PC-9 (cell line): ENCODE results near the gene CALD1. TPM values are rescaled to one million over a fixed set of nuclear protein-coding genes. Genes with fewer than 3 reads are reported as not detected.

Experiments
- BruUV-seq: library from RNA; stranded (reverse); fragments of 400-500 nt; replicated peaks from 2 replicates; lab custom pipeline; 2021; lab: Mats Ljungman, UMichigan
- CTCF ChIA-PET: fragments of 300-600 bp; sonication (Branson Sonifier 250); formaldehyde crosslinking; loops from one replicate; lab custom pipeline; 2022; ENCODE audit warnings: antibody characterized with exemption; lab: Charles Lee
- POLR2A ChIA-PET: fragments of 300-600 bp; sonication (Branson Sonifier 250); formaldehyde crosslinking; loops from one replicate; lab custom pipeline; 2022; ENCODE audit warnings: antibody characterized with exemption; ENCODE audit not compliant: unreplicated experiment; lab: Charles Lee
- DNase-seq, 2 experiments: peaks; one replicate each; pipeline versions ENCODE4 v3.0.0 to v3.0.0-alpha.2; 2015 to 2022; ENCODE audit warnings: mixed read lengths in 1 of 2
- H2AFZ ChIP-seq: fragments of 200-600 bp; sonication (generic); 2 replicates; pipeline ENCODE4 v1.8.1; 2017; ENCODE audit warnings: antibody characterized with exemption
- H3F3A ChIP-seq: fragments of 200-600 bp; sonication (generic); 2 replicates; pipeline ENCODE4 v1.8.1; 2017; ENCODE audit warnings: antibody characterized with exemption, mild to moderate bottlenecking, low read depth; ENCODE audit not compliant: insufficient read depth
- H3K27ac ChIP-seq: fragments of 200-600 bp; sonication (generic); 2 replicates; pipeline ENCODE4 v1.6.1; 2016; ENCODE audit warnings: mixed run types
- H3K27me3 ChIP-seq: fragments of 200-600 bp; sonication (generic); 2 replicates; pipeline ENCODE4 v1.6.1; 2016; ENCODE audit warnings: low read depth, mixed run types; ENCODE audit not compliant: insufficient read depth
- H3K36me3 ChIP-seq: fragments of 200-600 bp; sonication (generic); 2 replicates; pipeline ENCODE4 v1.6.1; 2016; ENCODE audit warnings: low read depth, mixed run types
- H3K4me1 ChIP-seq: fragments of 200-600 bp; sonication (generic); replicated peaks from 2 replicates; pipeline ENCODE4 v1.6.1; 2016; ENCODE audit warnings: mixed run types; ENCODE audit not compliant: insufficient read depth
- H3K4me2 ChIP-seq: fragments of 200-600 bp; sonication (generic); 2 replicates; pipeline ENCODE4 v1.6.1; 2017; ENCODE audit warnings: mixed run types
- H3K4me3 ChIP-seq: fragments of 200-600 bp; sonication (generic); 2 replicates; pipeline ENCODE4 v1.6.1; 2016; ENCODE audit warnings: mixed run types
- H3K79me2 ChIP-seq: fragments of 200-600 bp; sonication (generic); 2 replicates; pipeline ENCODE4 v1.6.1; 2017; ENCODE audit warnings: low read depth, mixed run types
- H3K9me2 ChIP-seq: fragments of 200-600 bp; sonication (generic); 2 replicates; pipeline ENCODE4 v1.8.1; 2017; ENCODE audit warnings: mild to moderate bottlenecking; ENCODE audit not compliant: insufficient read depth
- H3K9me3 ChIP-seq: fragments of 200-600 bp; sonication (generic); 2 replicates; pipeline ENCODE4 v1.8.1; 2016; ENCODE audit warnings: low read depth; ENCODE audit not compliant: insufficient read depth
- H4K20me1 ChIP-seq: fragments of 200-600 bp; sonication (generic); 2 replicates; pipeline ENCODE4 v1.8.1; 2017; ENCODE audit not compliant: insufficient read depth
- CTCF ChIP-seq: fragments of 200-600 bp; sonication (generic); conservative IDR thresholded peaks from 2 replicates; pipeline ENCODE4 v1.6.1; 2017; ENCODE audit warnings: mixed run types, antibody characterized with exemption, mild to moderate bottlenecking, moderate library complexity
- EZH2 ChIP-seq: fragments of 200-600 bp; sonication (generic); IDR thresholded peaks from 2 replicates; pipeline ENCODE4 v1.8.0; 2017; ENCODE audit warnings: antibody characterized with exemption, low read depth
- intact Hi-C: fragments of 100-400 bp; cut with micrococcal nuclease; formaldehyde crosslinking; loops from one replicate; pipeline ENCODE4 v1.10.0; 2022; ENCODE audit not compliant: unreplicated experiment
- total RNA-seq: library from RNA; stranded (reverse); gene quantifications from 2 replicates; pipeline ENCODE4 v1.2.3, GENCODE V29; 2021

The CALD1 gene
- total RNA-seq, 1 experiment from 2014 or later = 84.4 TPM

DNA sequence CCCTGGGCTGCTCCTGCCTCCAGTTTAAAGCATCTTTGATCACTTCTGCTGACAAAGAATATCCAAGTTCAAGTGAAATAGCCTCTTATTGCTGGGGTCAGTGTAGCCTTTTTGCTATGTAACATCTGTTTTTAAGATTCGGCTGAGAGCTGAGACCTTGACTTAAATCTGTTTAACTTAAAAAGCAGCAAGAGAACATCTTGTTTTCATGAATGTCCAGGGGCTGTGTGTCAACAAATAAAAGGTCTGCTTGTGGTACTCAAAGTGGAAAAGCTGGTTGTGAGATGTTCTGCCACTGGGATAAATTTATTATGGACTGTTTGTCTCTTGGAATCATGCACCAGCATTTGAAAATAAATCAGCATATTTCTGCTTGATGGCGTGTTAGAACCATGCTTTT, 73.2 kb downstream of the CALD1 start:
- Histone ChIP-seq H3K9me3 (no peaks in the 10 kb centered on the region), H3K36me3 (no peaks in the 10 kb centered on the region), H3K4me2 (no peak overlapping the region), H3K79me2 (no peaks in the 10 kb centered on the region), H4K20me1 (no peaks in the 10 kb centered on the region), H3K4me1 (0 out of 2 replicates have a peak, but pooled peaks cover 5% of the 10 kb centered on the region), H3K27ac (no peak overlapping the region), H2AFZ (no peak overlapping the region), H3K9me2 (no peaks in the 10 kb centered on the region; the same call in 1 of the 2 replicates), H3K4me3 (no peak overlapping the region), H3F3A (no peaks in the 10 kb centered on the region), H3K27me3 (no peaks in the 10 kb centered on the region)
- CTCF ChIA-PET = no interaction called here
- BruUV-seq = no TSS peak
- intact Hi-C loops = no loop called here
- POLR2A ChIA-PET = interaction anchor here (0.7 kb wide), 1 partner anchor 422 kb away, joined by 4 read pairs; no protein-coding TSS in a partner anchor
- TF ChIP-seq CTCF (no peak), EZH2 (no peak)
- DNase-seq = no peak

DNA sequence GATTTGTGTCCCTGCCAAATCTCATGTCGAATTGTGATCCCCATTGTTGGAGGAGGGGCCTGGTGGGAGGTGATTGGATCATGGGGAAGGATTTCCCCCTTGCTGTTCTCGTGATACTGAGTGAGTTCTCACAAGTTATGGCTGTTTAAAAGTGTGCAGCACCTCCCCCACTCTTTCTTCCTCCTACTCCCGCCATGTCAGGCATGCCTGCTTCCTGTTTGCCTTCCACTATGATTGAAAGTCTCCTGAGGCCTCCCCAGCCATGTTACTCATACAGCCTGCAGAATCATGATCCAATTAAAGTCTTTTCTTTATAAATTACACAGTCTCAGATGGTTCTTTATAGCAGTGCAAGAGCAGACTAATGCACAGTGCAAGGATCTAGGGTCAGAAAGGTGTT, 75.4 kb downstream of the CALD1 start:
- Histone ChIP-seq H3K4me2 (no peak overlapping the region), H4K20me1 (no peaks in the 10 kb centered on the region), H3K9me2 (peaks cover under 1% of the 10 kb centered on the region), H3F3A (no peaks in the 10 kb centered on the region), H3K79me2 (no peaks in the 10 kb centered on the region), H3K27me3 (no peaks in the 10 kb centered on the region), H3K4me3 (no peak overlapping the region), H3K27ac (no peak overlapping the region), H3K36me3 (no peaks in the 10 kb centered on the region), H3K4me1 (0 out of 2 replicates have a peak, but pooled peaks cover 5% of the 10 kb centered on the region), H2AFZ (no peak overlapping the region), H3K9me3 (no peaks in the 10 kb centered on the region)
- CTCF ChIA-PET = no interaction called here
- DNase-seq = no peak
- intact Hi-C loops = no loop called here
- no peak for TF ChIP-seq CTCF
- TF ChIP-seq EZH2 = no peak
- POLR2A ChIA-PET = no interaction called here
- no TSS peak for BruUV-seq

GRCh38 chr7:134855442-134855841, 76.0 kb downstream of the CALD1 start:
- no peak overlapping the region for H3K4me3 ChIP-seq
- H3K9me3 ChIP-seq = no peaks in the 10 kb centered on the region
- intact Hi-C loops = no loop called here
- H2AFZ ChIP-seq = no peak overlapping the region
- H3K79me2 ChIP-seq = no peaks in the 10 kb centered on the region
- no TSS peak for BruUV-seq
- no peak overlapping the region for H3K27ac ChIP-seq
- TF ChIP-seq EZH2 (no peak), CTCF (no peak)
- H3K4me1 ChIP-seq = 0 out of 2 replicates have a peak, but pooled peaks cover 5% of the 10 kb centered on the region
- H3K36me3 ChIP-seq = no peaks in the 10 kb centered on the region
- CTCF ChIA-PET = no interaction called here
- no peak for DNase-seq
- H3K4me2 ChIP-seq = no peak overlapping the region
- H4K20me1 ChIP-seq = no peaks in the 10 kb centered on the region
- peaks cover 4% of the 10 kb centered on the region for H3K9me2 ChIP-seq
- no peaks in the 10 kb centered on the region for H3K27me3 ChIP-seq
- POLR2A ChIA-PET = no interaction called here
- no peaks in the 10 kb centered on the region for H3F3A ChIP-seq
